Kidney glomerular epithelial cell (primary cell): ENCODE results near the gene SOX4.

ENCODE experiments used
- DNase-seq: peaks from one replicate; lab custom pipeline; 2025; lab: John Stamatoyannopoulos, UW

The SOX4 gene

GRCh38 chr6:21594416-21595281, 1.1 kb downstream of the SOX4 start:
- DNase-seq: peak; percentile 23

DNA sequence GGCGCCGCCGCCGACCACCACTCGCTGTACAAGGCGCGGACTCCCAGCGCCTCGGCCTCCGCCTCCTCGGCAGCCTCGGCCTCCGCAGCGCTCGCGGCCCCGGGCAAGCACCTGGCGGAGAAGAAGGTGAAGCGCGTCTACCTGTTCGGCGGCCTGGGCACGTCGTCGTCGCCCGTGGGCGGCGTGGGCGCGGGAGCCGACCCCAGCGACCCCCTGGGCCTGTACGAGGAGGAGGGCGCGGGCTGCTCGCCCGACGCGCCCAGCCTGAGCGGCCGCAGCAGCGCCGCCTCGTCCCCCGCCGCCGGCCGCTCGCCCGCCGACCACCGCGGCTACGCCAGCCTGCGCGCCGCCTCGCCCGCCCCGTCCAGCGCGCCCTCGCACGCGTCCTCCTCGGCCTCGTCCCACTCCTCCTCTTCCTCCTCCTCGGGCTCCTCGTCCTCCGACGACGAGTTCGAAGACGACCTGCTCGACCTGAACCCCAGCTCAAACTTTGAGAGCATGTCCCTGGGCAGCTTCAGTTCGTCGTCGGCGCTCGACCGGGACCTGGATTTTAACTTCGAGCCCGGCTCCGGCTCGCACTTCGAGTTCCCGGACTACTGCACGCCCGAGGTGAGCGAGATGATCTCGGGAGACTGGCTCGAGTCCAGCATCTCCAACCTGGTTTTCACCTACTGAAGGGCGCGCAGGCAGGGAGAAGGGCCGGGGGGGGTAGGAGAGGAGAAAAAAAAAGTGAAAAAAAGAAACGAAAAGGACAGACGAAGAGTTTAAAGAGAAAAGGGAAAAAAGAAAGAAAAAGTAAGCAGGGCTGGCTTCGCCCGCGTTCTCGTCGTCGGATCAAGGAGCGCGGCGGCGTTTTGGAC, 2.0 kb downstream of the SOX4 start:
- DNase-seq: no peak

- DNase-seq: peak; percentile 85
Observed at GRCh38 chr6:21596145-21596948, 2.8 kb downstream of the SOX4 start.

GRCh38 chr6:21596949-21597682, 3.6 kb downstream of the SOX4 start:
- DNase-seq: peak; percentile 85

GRCh38 chr6:21597801-21598673, 4.5 kb downstream of the SOX4 start:
- peak; percentile 24 for DNase-seq

DNA sequence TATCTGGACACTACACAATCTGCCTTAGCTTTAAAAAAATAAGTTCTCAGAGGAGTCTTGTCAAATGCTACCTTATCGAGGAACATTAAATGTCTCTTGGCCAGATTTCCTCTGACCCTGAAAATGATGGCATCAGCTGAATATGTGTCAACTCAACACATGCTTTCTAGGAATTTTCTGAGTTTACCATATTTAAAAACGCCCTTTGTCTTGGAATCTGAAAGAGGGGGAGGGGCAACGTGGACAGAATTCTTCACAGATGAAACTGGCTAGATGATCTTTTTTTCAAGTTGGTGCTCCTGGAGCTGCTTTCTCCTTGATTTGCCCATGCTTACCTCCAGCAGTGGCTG, 5.1 kb downstream of the SOX4 start:
- peak; percentile 24 for DNase-seq

DNA sequence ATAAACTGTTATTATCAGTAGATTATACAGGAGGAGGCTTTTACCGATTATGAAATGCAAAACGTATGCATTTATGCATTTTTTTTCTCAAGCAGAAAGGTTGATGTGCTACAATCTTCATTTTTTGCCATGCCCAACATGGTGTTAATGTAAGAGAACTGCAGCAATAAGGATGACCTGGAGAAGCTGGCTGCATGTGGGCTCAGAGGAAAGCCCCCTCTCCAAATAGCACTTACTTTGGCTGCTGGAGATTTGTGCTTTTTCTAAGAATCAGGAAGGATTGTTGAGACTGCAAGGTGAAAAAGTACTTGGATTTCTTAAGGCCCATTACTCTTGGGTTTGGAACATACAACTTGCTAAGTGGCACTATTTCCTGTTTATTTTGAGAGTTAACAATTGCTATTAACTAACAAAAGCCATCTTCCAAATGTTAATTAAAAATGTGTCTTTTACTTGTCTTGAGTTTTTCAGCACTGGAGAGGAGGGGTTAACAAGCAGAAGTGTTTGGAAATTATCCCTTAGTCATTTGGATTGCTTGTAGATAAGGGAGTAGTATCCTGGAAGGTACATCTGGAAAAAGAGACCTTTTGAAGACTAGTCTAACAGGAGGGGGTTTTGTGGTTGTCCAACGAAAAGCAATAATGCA, 5.6 kb downstream of the SOX4 start:
- no peak for DNase-seq

DNA sequence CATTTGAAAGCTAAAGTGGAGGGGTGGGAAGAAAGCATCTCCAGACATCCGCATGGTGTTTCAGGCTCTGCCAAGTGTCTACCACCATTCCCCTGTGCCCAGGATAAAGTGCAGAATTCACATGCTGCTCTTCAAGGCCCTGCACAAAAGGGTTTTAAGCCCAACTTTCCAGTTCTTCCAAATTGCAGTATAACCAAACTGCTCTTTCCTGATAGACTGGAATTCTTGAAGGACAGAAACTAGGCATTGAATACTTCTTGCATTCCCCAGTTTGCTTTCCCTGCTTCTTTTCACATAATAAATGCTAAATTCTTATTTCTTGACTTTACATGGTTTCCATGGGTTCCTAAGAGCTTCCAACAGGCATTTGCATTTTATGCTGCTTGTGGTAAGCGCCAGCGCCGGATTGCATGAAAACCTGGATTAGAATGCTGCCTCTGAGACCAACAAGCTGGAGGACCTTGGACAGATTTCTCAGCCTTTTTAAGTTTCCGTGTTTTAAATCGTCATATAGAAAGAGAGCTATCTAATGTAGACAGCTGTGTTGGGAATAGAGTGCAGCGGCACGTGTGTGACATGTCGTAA, 7.9 kb downstream of the SOX4 start:
- no peak for DNase-seq

- DNase-seq: no peak
Observed at GRCh38 chr6:21601932-21602390, 8.4 kb downstream of the SOX4 start.

DNA sequence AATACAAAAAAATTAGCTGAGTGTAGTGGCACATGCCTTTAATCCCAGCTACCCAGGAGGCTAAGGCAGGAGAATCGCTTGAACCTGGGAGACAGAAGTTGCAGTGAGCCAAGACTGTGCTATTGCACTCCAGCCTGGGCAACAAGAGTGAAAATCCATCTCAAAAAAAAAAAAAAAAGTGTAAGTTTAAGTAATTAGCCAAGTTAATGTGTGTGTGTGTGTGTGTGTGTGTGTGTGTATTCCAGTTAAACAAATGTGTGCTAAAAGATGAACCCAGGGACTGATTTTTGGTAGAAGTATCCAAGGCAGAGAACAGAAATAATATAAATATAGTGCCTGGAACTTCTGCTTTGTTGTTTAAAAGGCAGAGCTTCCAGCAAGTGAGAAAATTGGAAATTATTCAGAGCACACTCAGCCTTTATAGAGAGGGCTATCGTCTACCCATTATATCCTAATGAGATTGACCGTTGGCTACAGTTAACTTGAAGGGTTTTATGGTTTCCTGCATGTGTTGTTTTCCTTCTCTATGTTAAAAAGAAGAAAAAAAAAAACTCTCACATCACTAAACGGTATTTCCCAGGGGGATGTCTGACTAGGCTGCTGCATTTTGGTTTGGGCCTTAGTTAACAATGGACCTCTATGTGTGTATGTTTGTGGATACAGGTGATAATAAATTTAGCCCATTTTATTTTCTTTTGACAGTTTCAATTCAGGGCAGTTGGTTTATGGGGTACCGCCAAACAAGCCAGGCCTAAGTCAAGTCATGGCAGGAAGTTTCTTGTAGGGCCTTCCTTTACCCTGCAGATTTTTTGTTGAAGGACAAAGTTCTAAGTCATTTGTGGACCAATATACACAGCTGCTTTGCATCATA, 9.8 kb downstream of the SOX4 start:
- no peak for DNase-seq

GRCh38 chr6:21604081-21604480, 10.5 kb downstream of the SOX4 start:
- DNase-seq: no peak

DNA sequence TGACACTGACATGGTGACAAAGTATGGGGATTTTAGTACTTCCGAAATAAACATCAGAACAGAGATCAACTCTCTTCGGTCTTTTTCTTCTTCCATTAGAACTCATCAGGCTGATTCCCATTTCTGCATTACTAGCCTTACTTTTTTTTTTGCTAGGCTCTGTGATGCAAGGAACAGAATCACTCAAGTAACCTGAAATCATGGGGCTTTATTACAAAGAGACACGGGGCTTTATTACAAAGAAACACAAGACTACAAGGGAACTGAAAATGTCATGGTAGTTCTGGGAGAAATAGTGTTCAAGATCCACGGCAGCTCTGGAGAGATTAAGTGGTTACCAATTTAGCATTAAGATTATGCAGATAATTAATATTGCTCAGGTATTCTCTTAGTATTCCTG, 11.6 kb downstream of the SOX4 start:
- no peak for DNase-seq

GRCh38 chr6:21608601-21609000, 15.1 kb downstream of the SOX4 start:
- DNase-seq: no peak

DNA sequence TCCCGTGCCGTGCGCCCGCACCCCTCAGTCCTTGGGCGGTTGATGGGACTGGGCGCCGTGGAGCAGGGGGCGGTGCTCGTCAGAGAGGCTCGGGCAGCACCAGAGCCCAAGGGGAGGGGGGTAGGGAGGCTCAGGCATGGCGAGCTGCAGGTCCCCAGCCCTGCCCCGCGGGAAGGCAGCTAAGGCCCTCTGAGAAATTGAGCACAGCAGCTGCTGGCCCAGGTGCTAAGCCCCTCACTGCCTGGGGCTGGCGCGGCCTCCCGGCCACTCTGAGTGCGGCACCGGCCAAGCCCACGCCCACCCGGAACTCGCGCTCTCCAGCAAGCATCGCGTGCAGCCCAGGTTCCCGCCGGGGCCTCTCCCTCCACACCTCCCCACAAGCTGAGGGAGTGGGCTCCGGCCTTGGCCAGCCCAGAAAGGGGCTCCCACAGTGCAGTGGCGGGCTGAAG, 16.4 kb downstream of the SOX4 start:
- DNase-seq: no peak

DNA sequence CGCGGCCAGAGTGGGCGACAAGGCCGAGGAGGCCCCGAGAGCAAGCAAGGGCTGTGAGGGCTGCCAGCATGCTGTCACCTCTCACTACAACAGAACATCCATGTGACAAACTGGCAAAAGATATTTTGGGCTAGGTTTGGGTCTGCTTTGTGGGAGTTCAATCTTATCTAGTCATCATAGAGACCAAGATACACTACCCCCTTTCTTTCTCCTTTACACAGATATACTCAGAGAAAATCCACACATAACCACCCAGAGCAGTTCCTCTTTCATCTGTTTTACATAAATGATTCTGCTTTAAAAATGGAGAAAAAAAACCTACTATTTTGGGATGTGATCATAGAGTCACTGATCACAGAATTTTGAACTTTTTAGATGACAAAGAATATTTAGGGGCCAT, 16.8 kb downstream of the SOX4 start:
- DNase-seq: no peak

GRCh38 chr6:21611485-21611884, 17.9 kb downstream of the SOX4 start:
- DNase-seq: no peak

- no peak for DNase-seq
Observed at GRCh38 chr6:21612067-21612745, 18.7 kb downstream of the SOX4 start.

- no peak for DNase-seq
Observed at GRCh38 chr6:21613809-21614208, 20.3 kb downstream of the SOX4 start.
